Fibroblast of peridontal ligament (primary cell): Measurements from ENCODE around the gene TRAK2.
A peak's percentile ranks its signal among the peaks of the same experiment; 100 is the strongest.
"Not testable (repeated sequence)": the region's sequence is repeated elsewhere in the genome, so short reads cannot be mapped to it uniquely, and the experiment has no call there.

Experiments
- DNase-seq: peaks from one replicate; pipeline ENCODE4 v3.0.0-alpha.2; 2010; ENCODE audit errors: extremely low read depth

TRAK2 gene, protein sequence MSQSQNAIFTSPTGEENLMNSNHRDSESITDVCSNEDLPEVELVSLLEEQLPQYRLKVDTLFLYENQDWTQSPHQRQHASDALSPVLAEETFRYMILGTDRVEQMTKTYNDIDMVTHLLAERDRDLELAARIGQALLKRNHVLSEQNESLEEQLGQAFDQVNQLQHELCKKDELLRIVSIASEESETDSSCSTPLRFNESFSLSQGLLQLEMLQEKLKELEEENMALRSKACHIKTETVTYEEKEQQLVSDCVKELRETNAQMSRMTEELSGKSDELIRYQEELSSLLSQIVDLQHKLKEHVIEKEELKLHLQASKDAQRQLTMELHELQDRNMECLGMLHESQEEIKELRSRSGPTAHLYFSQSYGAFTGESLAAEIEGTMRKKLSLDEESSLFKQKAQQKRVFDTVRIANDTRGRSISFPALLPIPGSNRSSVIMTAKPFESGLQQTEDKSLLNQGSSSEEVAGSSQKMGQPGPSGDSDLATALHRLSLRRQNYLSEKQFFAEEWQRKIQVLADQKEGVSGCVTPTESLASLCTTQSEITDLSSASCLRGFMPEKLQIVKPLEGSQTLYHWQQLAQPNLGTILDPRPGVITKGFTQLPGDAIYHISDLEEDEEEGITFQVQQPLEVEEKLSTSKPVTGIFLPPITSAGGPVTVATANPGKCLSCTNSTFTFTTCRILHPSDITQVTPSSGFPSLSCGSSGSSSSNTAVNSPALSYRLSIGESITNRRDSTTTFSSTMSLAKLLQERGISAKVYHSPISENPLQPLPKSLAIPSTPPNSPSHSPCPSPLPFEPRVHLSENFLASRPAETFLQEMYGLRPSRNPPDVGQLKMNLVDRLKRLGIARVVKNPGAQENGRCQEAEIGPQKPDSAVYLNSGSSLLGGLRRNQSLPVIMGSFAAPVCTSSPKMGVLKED

DNA sequence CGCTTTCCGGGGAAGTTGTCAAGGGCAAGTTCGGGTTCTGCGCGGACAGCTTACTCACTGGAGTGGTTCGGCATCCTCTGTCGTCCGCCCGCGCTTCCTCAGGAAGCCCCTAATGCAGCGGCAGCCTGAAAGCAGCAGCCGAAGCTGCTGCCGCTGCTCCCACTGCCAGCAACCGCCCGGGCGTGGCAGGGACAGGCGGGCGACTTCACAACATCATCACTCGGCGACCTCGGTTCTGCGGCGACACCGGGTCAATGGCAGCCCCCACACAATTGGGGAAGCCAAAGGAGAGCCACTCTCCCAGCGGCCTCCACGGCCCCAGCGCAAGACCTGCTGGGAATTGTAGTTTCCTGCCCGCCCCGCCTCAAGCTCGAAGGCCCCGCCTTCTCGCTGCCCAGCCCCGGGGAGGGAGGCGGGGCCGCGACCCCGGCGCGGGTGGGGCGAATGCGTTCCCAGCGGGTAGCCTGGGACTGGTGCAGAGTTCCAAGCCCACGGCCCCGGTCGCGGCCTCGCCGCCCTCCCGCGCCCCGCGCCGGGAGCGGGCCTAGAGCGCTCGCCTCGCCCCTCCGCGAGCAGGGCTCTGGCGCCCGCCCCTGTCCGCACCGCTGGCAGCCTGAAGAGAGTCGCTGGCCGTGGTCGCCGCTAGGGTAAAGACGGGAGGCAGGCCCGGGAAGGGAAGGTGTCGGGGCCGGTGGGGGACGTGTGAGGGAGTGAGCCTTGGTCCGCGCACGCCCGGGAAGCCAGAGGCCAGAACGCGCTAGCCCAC is at the start of gene TRAK2, which contains the start of gene STRADB:
TSS of gene TRAK2 (minus strand) at position 167 of the 766 bp plus-strand sequence. CDS start 30,951 bp downstream, outside the sequence.
TSS of gene STRADB (plus strand) at position 449 of the 766 bp plus-strand sequence. CDS start 3,101 bp downstream, outside the sequence.
- peak; percentile 92 for DNase-seq

- DNase-seq, result peak; percentile 70
Observed at GRCh38 chr2:201500534-201500933, 49.3 kb upstream of the TRAK2 start.

GRCh38 chr2:201496785-201497184 is 45.5 kb upstream of the TRAK2 start:
- DNase-seq, result no peak

DNA sequence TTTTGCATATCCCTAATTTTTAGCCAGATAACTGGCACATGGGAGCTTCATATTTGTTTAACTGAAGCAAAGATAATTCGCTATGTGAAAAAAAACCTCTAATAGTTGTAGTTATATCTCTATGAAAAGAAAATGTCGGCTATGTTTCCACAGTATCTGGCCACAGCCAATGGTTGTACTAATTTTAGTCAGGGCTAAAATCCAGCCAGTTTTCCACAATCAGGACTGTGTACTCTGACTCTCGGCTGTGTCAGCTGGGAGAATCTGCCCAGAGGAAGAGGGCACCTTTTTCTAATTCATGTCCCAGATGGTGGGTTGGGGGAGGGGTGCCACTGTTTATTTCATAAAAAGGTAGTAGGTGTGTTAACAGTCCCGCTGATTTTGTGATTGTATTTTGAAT is 39.0 kb upstream of the TRAK2 start:
- DNase-seq, result no peak

DNA sequence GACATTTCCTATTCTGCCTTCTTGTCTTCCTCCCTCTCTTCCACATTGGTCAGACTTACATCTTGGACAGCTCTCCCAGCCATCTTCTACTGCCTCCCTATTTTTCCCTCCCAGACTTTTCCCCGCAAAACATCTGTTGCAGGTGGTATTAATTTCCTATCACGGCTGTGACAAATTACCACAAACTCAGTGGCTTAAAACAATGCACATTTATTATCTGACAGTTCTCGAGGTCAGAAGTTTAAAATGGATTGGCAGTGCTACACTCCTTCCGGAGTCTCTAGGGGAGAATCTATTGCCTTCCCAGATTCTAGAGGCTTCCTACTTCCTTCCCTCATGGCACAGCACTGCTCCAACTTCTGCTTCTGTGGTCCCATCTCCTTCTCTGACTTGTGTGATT is 33.5 kb upstream of the TRAK2 start:
- DNase-seq, result peak; percentile 54

DNA sequence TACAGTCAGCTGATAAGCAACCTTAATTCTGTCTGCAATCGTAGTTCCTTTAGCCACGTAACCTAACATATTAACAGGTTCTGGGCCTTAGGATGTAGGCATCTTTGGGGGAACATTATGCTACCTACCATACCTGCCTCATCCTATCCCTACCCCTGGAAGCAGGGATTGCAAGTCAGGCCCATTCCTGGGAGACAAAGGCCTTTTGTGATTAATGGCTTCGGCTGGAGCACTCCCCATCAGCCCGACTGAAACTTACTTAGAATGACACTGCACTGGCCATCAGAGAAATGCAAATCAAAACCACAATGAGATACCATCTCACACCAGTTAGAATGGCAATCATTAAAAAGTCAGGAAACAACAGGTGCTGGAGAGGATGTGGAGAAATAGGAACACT is 32.5 kb upstream of the TRAK2 start:
- DNase-seq, result not testable (repeated sequence)

DNA sequence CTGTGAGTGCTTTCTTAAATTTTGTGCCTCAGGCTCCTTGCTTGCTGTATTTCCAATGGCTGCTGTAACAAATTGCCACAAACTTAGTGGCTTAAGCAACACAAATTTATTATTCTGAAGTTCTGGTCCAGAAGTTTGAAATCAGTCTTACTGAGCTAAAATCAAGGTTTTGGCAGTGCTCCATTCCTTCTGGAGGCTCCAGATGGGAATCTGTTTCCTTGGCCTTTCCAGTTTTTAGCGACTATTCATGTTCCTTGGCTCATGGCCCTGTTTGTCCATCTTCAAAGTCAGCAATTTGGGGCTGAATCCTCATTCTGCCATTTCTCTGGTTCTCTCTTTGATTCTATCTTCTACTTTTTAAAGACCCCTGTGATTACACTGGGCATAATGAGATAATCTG is 32.1 kb upstream of the TRAK2 start:
- peak; percentile 30 for DNase-seq

- DNase-seq, result no peak
Observed at GRCh38 chr2:201482543-201482942, 31.3 kb upstream of the TRAK2 start.

DNA sequence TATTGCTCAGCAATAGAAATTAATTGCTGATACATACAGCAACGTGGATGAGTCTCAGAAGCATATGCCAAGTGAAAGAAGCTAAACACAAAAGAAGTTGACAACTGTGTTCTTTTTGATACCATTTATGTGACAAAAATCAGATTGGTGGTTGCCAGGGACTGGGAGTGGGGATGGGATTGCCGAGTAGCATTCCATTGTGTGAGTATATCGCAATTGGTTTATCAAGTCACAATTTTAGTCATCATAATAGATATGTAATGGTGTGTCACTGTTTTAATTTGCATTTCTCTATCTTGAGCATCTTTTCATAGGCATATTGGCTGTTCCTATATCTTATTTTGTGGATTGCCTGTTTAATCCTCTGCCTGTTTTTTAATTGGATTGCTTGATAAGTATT is 21.2 kb upstream of the TRAK2 start:
- no peak for DNase-seq

GRCh38 chr2:201471732-201472393 is 20.6 kb upstream of the TRAK2 start:
- DNase-seq, result peak; percentile 93

- peak; percentile 59 for DNase-seq
Observed at GRCh38 chr2:201470821-201471731, 19.8 kb upstream of the TRAK2 start.

GRCh38 chr2:201467666-201468065 is 16.4 kb upstream of the TRAK2 start:
- peak; percentile 50 for DNase-seq

DNA sequence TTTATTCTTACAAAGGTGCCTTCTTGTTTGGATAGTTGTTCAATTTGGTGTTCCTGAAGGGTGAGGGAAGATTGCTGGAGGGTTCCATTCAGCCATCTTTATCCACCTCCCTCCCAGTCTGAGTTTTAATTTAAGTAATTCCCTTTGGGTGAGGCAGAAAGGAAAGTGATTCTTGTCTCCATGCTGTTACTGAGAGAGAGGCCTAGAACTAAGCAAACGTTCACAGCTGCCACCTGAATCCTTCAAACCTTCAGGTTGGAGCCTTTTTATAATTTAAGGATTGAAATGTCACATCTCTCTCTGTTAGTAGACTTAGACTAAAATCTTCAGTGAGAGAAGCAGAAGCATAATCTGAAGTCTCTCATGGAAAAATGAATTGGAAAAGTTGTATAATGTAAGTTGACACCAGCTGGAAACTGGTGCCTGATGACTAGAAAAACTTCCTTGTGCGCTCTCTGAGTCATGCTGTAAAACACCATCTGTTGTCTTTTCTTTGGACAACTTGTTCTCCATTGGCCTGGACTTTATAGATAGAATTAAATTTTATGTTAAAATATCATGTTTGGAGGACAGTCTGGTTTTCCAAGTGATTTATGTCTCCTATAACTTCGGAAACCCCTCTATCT is 14.9 kb upstream of the TRAK2 start:
- DNase-seq, result peak; percentile 89

DNA sequence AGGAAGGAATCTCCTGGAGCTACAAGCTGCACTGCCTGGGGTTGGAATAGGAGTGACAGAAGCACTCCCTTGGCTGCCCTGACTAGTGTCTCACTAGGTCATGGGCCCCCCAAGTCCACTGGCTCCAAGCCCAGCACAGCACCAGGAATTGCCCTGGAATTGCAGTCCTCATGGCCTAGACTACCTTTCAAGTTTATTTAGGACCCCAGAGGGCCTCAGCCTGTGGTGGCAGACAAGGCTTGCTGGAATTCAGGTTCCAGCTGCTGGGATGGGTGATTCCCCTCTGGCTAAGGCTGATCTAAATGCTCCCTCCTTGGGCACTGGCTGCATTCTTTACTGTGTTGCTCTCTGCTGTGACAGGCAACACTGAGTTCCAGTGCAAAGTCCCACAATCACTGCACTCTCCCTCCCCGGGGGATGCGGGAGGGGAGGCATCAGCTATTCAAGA is 14.3 kb upstream of the TRAK2 start:
- DNase-seq, result peak; percentile 18

GRCh38 chr2:201464547-201464946 is 13.3 kb upstream of the TRAK2 start:
- DNase-seq, result no peak

GRCh38 chr2:201460532-201460931 is 9.3 kb upstream of the TRAK2 start:
- DNase-seq, result no peak

DNA sequence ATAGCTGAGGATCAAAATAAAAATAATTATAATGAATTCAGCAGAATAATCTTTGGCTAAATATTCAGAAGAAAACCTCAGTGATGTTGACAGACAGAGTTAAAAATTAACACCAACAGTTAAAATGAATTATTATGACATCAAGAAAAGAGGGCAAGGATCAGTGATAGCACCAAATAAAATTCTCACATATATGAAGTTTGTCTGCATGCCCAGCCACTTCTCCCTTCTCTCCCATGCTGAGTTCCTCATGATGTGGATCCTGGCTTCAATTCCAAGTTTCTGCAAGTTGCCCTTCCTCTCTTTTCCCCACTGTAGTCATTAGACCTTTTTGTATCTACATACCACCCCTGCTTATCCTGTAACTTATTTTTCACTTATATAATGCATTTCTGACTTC is 7.1 kb upstream of the TRAK2 start:
- no peak for DNase-seq

GRCh38 chr2:201452922-201453643 is 1.8 kb upstream of the TRAK2 start:
- no peak for DNase-seq
